Suppressor macrophage treated with lipopolysaccharide for 1 hour (primary cell): ENCODE measurements around the gene ACKR3.

Experiments used
- DNase-seq, 3 donors: peaks; one replicate each; pipeline ENCODE4 v3.0.0-alpha.2; 2020 to 2022

ACKR3 gene

GRCh38 chr2:236550701-236551465, 18.7 kb upstream of the ACKR3 start:
- peak in 2 of 3 donors; percentile 41 to 42 for DNase-seq

DNA sequence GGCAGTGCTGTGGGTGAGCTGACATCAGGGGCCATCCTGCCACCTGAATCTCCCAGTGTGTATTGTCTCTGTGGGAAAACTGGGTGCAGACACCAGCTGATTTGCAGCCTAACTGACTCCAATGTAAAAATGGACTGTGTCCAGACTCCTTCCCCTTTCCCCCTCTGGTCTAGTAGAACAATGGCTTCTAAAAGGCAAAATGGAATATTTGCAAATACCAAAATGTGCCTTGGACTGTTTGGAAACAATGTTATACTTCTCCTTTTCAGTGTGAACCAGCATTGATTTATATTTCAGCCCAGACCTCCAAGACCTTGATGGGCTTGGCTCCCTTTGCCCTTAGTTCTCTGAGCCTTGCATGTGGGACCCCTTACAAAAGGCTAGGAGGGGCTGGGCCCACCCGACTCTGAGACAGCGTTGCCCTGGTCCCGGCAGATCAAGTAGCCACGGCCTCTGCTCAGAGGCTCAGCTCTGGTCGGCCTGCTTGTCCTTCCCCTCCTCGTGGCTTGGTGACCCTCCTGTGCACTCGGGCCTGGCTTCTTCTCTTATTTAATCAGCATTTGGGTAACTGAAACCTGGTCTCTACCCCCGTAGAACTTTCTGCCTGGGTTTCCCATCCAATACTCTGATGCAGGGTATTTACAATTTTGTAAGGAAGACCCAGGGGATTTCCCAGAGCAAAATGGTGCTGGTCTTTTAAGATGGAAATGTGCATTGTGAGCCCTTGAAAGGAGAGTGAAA, 18.0 kb upstream of the ACKR3 start:
- DNase-seq = peak in 2 of 3 donors; percentile 18 to 30

- DNase-seq = no peak
Observed at GRCh38 chr2:236552212-236552542, 17.4 kb upstream of the ACKR3 start.

GRCh38 chr2:236552581-236553363, 16.9 kb upstream of the ACKR3 start:
- DNase-seq = no peak

- no peak for DNase-seq
Observed at GRCh38 chr2:236553522-236553921, 16.1 kb upstream of the ACKR3 start.

DNA sequence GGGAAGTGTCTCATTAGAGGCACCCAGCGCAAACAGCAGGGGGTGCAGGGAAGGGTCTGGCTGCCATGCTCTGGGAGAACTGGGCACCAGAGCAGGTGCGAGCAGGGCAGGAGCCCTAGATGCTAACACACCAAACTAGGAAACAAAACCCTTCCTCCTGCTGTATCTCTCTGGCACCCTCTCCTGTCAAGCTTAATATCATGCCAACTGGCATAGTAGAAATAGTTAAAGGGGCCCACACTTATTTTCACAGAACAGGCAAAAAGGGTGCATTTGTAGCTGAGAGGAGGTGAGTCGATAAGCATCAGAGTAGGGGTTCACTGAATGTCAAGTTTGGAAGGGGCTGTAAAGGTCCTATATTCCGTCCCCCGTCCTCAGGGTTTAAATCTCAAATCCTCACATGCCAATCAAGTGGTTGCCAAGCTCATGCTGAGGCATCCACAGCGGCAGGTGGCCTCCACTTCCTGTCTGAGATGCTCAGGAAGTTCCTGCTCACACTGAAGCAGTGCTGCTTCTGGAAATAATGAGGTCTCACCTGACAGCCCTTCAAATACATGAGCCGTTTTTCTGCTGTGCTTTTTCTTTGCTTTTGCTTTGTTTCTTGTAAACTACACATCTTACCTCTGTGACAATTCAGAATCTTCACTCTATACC, 14.9 kb upstream of the ACKR3 start:
- no peak for DNase-seq

DNA sequence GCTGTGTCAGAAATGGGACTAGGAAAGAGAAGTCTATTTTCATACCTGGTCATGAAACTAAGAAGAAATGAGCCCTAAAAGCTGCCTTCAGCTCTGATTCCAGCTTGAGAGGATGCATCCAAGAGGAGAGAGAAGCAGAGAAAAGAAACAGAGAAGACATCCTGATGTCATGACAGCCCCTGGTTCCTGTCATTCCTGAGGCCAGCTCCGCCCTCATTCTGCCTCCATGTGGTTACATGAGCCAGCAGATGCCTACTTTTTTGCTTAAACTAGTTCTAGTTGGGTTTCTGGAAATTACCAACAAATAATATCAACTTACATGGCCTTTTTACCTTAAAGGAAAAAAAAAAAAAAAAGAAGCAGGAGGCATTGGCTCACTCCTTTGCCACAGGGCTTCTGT, 14.1 kb upstream of the ACKR3 start:
- no peak for DNase-seq

- no peak for DNase-seq
Observed at GRCh38 chr2:236557306-236558030, 12.2 kb upstream of the ACKR3 start.

- DNase-seq = no peak
Observed at GRCh38 chr2:236558036-236558435, 11.6 kb upstream of the ACKR3 start.

DNA sequence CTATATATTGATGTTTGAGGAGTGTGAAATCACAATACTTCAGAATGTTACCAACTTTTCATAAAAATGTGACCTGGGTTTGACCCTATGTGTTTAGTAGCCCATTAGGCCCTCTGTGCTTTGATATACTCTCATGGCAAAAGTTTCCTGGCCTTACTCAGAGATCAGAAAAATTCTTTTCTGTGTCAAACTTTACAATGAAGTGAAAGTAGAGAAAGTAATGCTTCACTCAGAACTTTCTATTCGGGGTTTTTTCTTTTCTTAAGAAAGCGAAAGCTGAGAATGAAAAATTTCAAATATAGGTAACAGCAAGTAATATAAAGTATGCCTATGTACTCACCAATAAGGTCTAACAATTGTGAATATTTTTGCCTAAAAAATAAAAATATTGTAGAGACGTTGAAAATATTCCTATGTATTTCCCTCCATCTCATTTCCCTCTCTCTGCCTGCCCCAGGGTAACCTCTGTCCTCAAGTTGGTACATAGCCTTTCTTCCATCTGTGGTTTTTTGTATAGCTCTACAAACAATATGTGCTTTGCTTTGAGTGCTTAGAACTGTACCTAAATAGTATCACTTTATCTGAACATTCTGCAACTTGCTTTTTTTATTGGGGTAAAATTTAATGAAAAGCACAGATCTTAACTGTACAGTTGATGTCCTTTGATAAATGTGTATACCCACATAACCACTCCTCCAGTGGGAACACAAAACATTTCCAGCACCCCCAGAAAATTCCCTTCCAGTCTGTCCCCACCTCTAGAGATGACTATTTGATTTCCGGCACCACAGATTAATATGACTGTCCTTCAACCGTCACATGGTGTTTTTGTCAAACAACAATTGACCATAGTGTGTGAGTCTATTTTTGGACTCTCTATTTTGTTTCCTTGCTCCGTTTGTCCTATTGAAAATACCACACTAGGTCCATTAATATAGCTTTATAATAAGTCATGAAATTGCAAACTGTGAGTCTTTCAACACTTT, 10.3 kb upstream of the ACKR3 start:
- peak in 1 of 3 donors; percentile 34 for DNase-seq

DNA sequence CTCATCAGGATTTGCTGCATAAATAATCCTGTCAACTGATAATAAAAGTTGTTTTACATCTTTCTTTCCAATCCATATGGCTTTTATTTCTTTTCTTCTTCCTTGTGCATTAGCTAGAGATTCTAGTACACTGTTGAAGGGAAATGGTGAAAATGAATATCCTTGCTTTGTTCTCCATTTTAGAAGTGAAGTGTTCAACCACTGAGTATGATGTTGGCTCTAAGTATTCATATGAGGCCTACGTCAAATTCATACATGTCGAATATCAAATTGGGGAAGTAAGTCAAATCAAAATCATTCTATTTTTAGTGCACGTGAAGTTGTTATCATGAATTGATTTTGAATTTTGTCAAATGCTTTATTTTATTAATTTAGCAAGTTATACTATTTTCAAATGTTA, 7.8 kb upstream of the ACKR3 start:
- DNase-seq = no peak

- no peak for DNase-seq
Observed at GRCh38 chr2:236562434-236562833, 7.2 kb upstream of the ACKR3 start.

- DNase-seq = no peak
Observed at GRCh38 chr2:236563953-236564352, 5.7 kb upstream of the ACKR3 start.

- no peak for DNase-seq
Observed at GRCh38 chr2:236565212-236565611, 4.4 kb upstream of the ACKR3 start.

DNA sequence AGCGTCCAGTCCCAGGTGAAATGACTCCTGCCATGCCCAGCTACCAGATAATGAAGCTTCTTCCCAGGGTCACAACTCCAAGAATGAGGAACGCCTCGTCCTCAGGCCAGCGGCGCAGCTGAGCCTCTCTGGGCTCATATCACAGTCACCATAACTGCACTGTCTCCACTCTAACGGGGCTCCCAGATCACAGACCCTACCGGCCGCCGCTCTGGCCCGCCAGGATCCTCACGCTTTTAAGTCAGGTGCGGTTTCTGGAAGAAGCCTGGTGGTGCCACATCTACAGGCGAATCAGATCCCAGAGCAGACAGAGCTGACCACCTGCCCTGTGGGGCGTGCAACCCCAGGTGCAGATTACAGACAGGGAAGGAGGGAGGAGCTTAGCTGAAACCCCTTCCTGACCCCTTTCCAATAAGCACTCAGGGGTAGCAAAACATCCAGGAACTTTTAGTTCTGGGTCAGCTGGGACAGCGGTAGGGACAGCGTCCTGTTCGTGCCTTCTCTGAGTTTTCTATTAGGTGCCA, 3.7 kb upstream of the ACKR3 start:
- DNase-seq = no peak

DNA sequence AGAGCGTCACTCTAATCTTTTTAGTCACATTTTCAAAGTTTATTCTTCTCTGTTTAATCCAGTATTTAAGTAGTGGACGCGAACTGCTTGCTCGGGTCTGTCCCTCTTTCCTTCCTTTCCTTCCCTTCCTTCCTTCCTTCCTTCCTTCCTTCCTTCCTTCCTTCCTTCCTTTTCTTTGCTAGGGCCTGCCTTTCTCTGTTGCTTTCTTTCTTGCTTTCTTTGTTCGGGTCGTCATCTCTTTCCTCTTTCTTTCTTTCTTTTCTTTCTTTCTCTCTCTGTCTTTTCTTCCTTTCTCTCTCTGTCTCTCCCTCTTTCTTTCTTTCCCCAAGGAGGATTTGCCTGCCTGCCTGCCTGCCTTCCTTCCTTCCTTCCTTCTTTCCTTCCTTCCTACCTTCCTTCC, 3.0 kb upstream of the ACKR3 start:
- no peak for DNase-seq

GRCh38 chr2:236568068-236568921, 1.3 kb upstream of the ACKR3 start:
- peak; percentile 69 to 82 (median 76) for DNase-seq

DNA sequence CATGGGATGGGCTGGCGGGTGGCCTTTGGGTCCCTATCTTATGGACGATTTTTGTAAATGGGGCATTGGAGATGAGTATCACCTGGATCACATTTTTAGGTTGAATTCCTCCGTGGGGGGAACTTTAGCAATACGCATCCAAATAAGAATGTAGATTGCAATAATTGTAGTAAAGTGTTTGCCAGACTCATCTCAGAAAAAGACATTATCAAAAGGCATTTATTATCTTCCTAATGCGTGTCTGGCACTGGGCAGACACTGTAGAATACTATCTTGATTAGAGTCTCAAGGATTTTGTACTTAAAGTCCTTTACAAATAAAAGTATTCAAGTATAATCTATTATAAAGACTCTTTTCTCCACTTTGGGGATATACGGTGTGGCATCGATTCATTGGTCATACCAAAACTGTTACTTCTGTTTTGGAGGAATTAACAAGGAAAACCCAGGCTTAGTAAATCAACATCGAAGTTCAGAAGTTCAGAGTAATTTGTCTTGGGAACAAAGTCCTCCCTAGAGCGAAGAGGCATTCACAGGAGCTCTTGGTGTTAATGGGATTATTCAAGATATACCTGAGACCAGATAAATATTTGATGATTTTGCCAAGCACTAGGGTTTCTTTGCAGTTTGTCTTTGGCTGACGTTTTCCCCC, 578 bp upstream of the ACKR3 start:
- peak; percentile 33 to 66 (median 65) for DNase-seq
